GM18870 (cell line): ENCODE measurements around the gene FTO.

Experiments used
- ATAC-seq: cut with Tn5 transposase; IDR thresholded peaks from one replicate; pipeline ENCODE4 v1.9.1; 2021; ENCODE audit warnings: moderate library complexity; ENCODE audit not compliant: unreplicated experiment

The FTO gene

GRCh38 chr16:53781023-53781605 lies 77.2 kb downstream of the FTO start:
- ATAC-seq: no peak

- ATAC-seq: no peak
Measured at GRCh38 chr16:53782148-53782547, 78.2 kb downstream of the FTO start.

GRCh38 chr16:53784291-53784690 lies 80.3 kb downstream of the FTO start:
- ATAC-seq: no peak

GRCh38 chr16:53785044-53785443 lies 81.1 kb downstream of the FTO start:
- ATAC-seq: no peak

- no peak for ATAC-seq
Measured at GRCh38 chr16:53785916-53786315, 82.0 kb downstream of the FTO start.

- ATAC-seq: no peak
Measured at GRCh38 chr16:53787423-53787822, 83.5 kb downstream of the FTO start.

- no peak for ATAC-seq
Measured at GRCh38 chr16:53789137-53789536, 85.2 kb downstream of the FTO start.

- ATAC-seq: no peak
Measured at GRCh38 chr16:53792161-53792951, 88.4 kb downstream of the FTO start.

- no peak for ATAC-seq
Measured at GRCh38 chr16:53803451-53803850, 99.5 kb downstream of the FTO start.

GRCh38 chr16:53803998-53804397 lies 100.0 kb downstream of the FTO start:
- ATAC-seq: no peak

- no peak for ATAC-seq
Measured at GRCh38 chr16:53804467-53804866, 100.5 kb downstream of the FTO start.

GRCh38 chr16:53805113-53805512 lies 101.2 kb downstream of the FTO start:
- no peak for ATAC-seq

GRCh38 chr16:53805752-53806151 lies 101.8 kb downstream of the FTO start:
- ATAC-seq: no peak

GRCh38 chr16:53809088-53809932 lies 105.4 kb downstream of the FTO start:
- no peak for ATAC-seq

GRCh38 chr16:53812914-53813313 lies 109.0 kb downstream of the FTO start:
- no peak for ATAC-seq

GRCh38 chr16:53814801-53815200 lies 110.8 kb downstream of the FTO start:
- no peak for ATAC-seq

- no peak for ATAC-seq
Measured at GRCh38 chr16:53816211-53816836, 112.4 kb downstream of the FTO start.

- ATAC-seq: no peak
Measured at GRCh38 chr16:53817117-53817755, 113.3 kb downstream of the FTO start.

GRCh38 chr16:53817812-53818550 lies 114.0 kb downstream of the FTO start:
- ATAC-seq: no peak

- ATAC-seq: no peak
Measured at GRCh38 chr16:53821487-53821886, 117.5 kb downstream of the FTO start.
